Measurements from ENCODE around the gene TCEAL3.

DNA sequence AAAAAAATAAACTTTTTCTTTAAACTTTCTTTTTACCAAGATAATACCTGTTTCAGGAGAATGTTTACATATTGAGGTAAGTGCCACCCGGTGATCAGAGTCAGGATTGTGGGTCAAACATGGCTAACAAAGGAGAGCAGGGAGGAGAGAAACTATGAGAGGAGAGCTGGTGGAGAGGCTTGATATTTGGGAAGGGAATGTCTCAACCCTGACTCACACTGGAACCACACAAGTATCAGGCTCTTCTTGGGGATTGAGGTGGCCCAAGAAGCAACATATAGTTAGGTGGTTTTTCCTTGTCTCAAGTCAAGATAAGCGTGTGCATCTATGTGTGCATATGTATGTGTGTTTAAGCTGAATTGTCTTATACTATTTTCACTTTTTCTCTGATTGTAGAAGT is 27.7 kb downstream of the TCEAL3 start:
- TF ChIP-seq, protein P1, sequence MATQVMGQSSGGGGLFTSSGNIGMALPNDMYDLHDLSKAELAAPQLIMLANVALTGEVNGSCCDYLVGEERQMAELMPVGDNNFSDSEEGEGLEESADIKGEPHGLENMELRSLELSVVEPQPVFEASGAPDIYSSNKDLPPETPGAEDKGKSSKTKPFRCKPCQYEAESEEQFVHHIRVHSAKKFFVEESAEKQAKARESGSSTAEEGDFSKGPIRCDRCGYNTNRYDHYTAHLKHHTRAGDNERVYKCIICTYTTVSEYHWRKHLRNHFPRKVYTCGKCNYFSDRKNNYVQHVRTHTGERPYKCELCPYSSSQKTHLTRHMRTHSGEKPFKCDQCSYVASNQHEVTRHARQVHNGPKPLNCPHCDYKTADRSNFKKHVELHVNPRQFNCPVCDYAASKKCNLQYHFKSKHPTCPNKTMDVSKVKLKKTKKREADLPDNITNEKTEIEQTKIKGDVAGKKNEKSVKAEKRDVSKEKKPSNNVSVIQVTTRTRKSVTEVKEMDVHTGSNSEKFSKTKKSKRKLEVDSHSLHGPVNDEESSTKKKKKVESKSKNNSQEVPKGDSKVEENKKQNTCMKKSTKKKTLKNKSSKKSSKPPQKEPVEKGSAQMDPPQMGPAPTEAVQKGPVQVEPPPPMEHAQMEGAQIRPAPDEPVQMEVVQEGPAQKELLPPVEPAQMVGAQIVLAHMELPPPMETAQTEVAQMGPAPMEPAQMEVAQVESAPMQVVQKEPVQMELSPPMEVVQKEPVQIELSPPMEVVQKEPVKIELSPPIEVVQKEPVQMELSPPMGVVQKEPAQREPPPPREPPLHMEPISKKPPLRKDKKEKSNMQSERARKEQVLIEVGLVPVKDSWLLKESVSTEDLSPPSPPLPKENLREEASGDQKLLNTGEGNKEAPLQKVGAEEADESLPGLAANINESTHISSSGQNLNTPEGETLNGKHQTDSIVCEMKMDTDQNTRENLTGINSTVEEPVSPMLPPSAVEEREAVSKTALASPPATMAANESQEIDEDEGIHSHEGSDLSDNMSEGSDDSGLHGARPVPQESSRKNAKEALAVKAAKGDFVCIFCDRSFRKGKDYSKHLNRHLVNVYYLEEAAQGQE (IDR thresholded peaks at IDR 0.05; ENCODE audit: insufficient read depth in 1 of 2, low read depth in 2 of 2, low read length in 1 of 2): no peak
- TF ChIP-seq, protein P2, sequence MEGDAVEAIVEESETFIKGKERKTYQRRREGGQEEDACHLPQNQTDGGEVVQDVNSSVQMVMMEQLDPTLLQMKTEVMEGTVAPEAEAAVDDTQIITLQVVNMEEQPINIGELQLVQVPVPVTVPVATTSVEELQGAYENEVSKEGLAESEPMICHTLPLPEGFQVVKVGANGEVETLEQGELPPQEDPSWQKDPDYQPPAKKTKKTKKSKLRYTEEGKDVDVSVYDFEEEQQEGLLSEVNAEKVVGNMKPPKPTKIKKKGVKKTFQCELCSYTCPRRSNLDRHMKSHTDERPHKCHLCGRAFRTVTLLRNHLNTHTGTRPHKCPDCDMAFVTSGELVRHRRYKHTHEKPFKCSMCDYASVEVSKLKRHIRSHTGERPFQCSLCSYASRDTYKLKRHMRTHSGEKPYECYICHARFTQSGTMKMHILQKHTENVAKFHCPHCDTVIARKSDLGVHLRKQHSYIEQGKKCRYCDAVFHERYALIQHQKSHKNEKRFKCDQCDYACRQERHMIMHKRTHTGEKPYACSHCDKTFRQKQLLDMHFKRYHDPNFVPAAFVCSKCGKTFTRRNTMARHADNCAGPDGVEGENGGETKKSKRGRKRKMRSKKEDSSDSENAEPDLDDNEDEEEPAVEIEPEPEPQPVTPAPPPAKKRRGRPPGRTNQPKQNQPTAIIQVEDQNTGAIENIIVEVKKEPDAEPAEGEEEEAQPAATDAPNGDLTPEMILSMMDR (IDR thresholded peaks at IDR 0.05): no peak
- no peak for TF ChIP-seq POLR2AphosphoS5 (IDR thresholded peaks at IDR 0.05; ENCODE audit: low read depth, low read length)
